ENCODE measurements around the gene MYO9A.

MYO9A gene

GRCh38 chr15:71806452-71806931 is 311.5 kb downstream of the MYO9A start:
- no peak for DNase-seq (ENCODE audit: low read depth, low spot score)
- CTCF ChIA-PET = interaction anchor here (0.6 to 11.0 kb wide), 6 partner anchors 15 to 363 kb away, joined by 3 to 244 read pairs (median 9); no protein-coding TSS in a partner anchor
- no peak overlapping the region for H3K4me3 ChIP-seq (ENCODE audit: low read depth, low read length)

GRCh38 chr15:71804695-71805470 is 313.1 kb downstream of the MYO9A start:
- no peak for DNase-seq (ENCODE audit: low read depth, low spot score)
- H3K4me3 ChIP-seq (ENCODE audit: low read depth, low read length) = no peak overlapping the region
- ChIA-PET POLR2A (interaction anchor here (0.6 kb wide), 1 partner anchor 1091 kb away, joined by 3 read pairs; no protein-coding TSS in a partner anchor), CTCF (interaction anchor here (1.0 to 11.0 kb wide), 9 partner anchors 24 to 418 kb away, joined by 3 to 244 read pairs (median 7); no protein-coding TSS in a partner anchor)
- no peak for TF ChIP-seq CTCF (IDR thresholded peaks at IDR 0.05; ENCODE audit: insufficient read depth, low read length, missing control alignments)

More at GRCh38 chr15:71806452-71806931, 311.5 kb downstream of the MYO9A start:
- POLR2A ChIA-PET = no interaction called here
- no peak for TF ChIP-seq CTCF (IDR thresholded peaks at IDR 0.05; ENCODE audit: insufficient read depth, low read length, missing control alignments)

- CTCF ChIA-PET = interaction anchor here (1.0 to 11.0 kb wide), 8 partner anchors 52 to 417 kb away, joined by 3 to 244 read pairs (median 15); no protein-coding TSS in a partner anchor
- TF ChIP-seq CTCF (IDR thresholded peaks at IDR 0.05; ENCODE audit: insufficient read depth, low read length, missing control alignments) = no peak
- no peak for DNase-seq (ENCODE audit: low read depth, low spot score)
- POLR2A ChIA-PET = interaction anchor here (0.6 kb wide), 1 partner anchor 1091 kb away, joined by 3 read pairs; no protein-coding TSS in a partner anchor
- no peak overlapping the region for H3K4me3 ChIP-seq (ENCODE audit: low read depth, low read length)
These were observed 313.7 kb downstream of the MYO9A start for GRCh38 chr15:71804226-71804625.

- H3K4me3 ChIP-seq (ENCODE audit: low read depth, low read length) = no peak overlapping the region
- ChIA-PET CTCF (interaction anchor here (0.6 to 11.0 kb wide), 22 partner anchors 10 to 865 kb away, joined by 3 to 244 read pairs (median 10); partner anchors contain the start of gene THSD4), POLR2A (no interaction called here)
- peak; percentile 32 for TF ChIP-seq CTCF (IDR thresholded peaks at IDR 0.05; ENCODE audit: insufficient read depth, low read length, missing control alignments)
- DNase-seq (ENCODE audit: low read depth, low spot score) = no peak
These were observed 315.2 kb downstream of the MYO9A start for GRCh38 chr15:71802770-71803169.

- POLR2A ChIA-PET = no interaction called here
- CTCF ChIA-PET = interaction anchor here (0.6 to 11.0 kb wide), 56 partner anchors 10 to 969 kb away, joined by 3 to 244 read pairs (median 6); partner anchors contain the start of gene THSD4
These were observed 315.9 kb downstream of the MYO9A start for GRCh38 chr15:71801935-71802655.

More at GRCh38 chr15:71801935-71802655, 315.9 kb downstream of the MYO9A start:
- DNase-seq (ENCODE audit: low read depth, low spot score) = no peak
- TF ChIP-seq CTCF (IDR thresholded peaks at IDR 0.05; ENCODE audit: insufficient read depth, low read length, missing control alignments) = no peak
- H3K4me3 ChIP-seq (ENCODE audit: low read depth, low read length) = no peak overlapping the region

Measured in AG04449 (cell line).